NT2/D1 (cell line): ENCODE results near the gene CEBPZ.

Experiments
- DNase-seq: peaks from one replicate; pipeline ENCODE4 v3.0.0-alpha.2; 2011; ENCODE audit warnings: low read depth, low spot score
- H3K27me3 ChIP-seq: 2 replicates; pipeline ENCODE4 v1.6.0; 2011; ENCODE audit warnings: mild to moderate bottlenecking; ENCODE audit not compliant: insufficient read length, insufficient read depth
- H3K36me3 ChIP-seq: 2 replicates; pipeline ENCODE4 v1.6.1; 2011; ENCODE audit warnings: mild to moderate bottlenecking, low read length, mixed read lengths; ENCODE audit not compliant: insufficient read depth, insufficient read length
- H3K4me1 ChIP-seq: 2 replicates; pipeline ENCODE4 v1.5.1; 2011; ENCODE audit not compliant: insufficient read depth, insufficient read length
- H3K4me3 ChIP-seq: 2 replicates; pipeline ENCODE4 v1.5.1; 2011; ENCODE audit warnings: low read depth; ENCODE audit not compliant: insufficient read length
- H3K9ac ChIP-seq: 2 replicates; pipeline ENCODE4 v1.6.0; 2011; ENCODE audit warnings: low read depth; ENCODE audit not compliant: insufficient read length
- H3K9me3 ChIP-seq: 2 replicates; pipeline ENCODE4 v1.5.1; 2011; ENCODE audit warnings: mild to moderate bottlenecking, low read length; ENCODE audit not compliant: insufficient read depth
- SUZ12 ChIP-seq: IDR thresholded peaks from 2 replicates; pipeline ENCODE4 v1.6.1; 2011; ENCODE audit not compliant: insufficient read length, insufficient read depth; ENCODE audit errors: extremely low read depth
- YY1 ChIP-seq: IDR thresholded peaks from 2 replicates; pipeline ENCODE4 v1.6.1; 2011; ENCODE audit not compliant: insufficient read length, insufficient read depth
- ZNF274 ChIP-seq: IDR thresholded peaks from 2 replicates; pipeline ENCODE4 v1.6.1; 2011; ENCODE audit warnings: mild to moderate bottlenecking, low read depth, low read length

CEBPZ gene

GRCh38 chr2:37263839-37264238, 32.4 kb upstream of the CEBPZ start:
- Histone ChIP-seq H3K4me3 (no peak overlapping the region), H3K4me1 (no peaks in the 10 kb centered on the region), H3K9me3 (no peaks in the 10 kb centered on the region), H3K36me3 (peaks cover 33% of the 10 kb centered on the region), H3K27me3 (no peaks in the 10 kb centered on the region), H3K9ac (no peak overlapping the region)
- no peak for DNase-seq
- TF ChIP-seq YY1 (no peak), SUZ12 (no peak), ZNF274 (no peak)

GRCh38 chr2:37262522-37262921, 31.1 kb upstream of the CEBPZ start:
- TF ChIP-seq YY1 (no peak), ZNF274 (no peak), SUZ12 (no peak)
- Histone ChIP-seq H3K27me3 (no peaks in the 10 kb centered on the region), H3K4me3 (no peak overlapping the region), H3K4me1 (no peaks in the 10 kb centered on the region), H3K9ac (no peak overlapping the region), H3K9me3 (no peaks in the 10 kb centered on the region), H3K36me3 (peaks cover 31% of the 10 kb centered on the region)
- DNase-seq, result no peak

- no peaks in the 10 kb centered on the region for H3K27me3 ChIP-seq
- no peak overlapping the region for H3K9ac ChIP-seq
- DNase-seq, result no peak
- H3K4me3 ChIP-seq, result no peak overlapping the region
- TF ChIP-seq ZNF274, result no peak
- TF ChIP-seq SUZ12, result no peak
- TF ChIP-seq YY1, result no peak
- no peaks in the 10 kb centered on the region for H3K4me1 ChIP-seq
- no peaks in the 10 kb centered on the region for H3K9me3 ChIP-seq
- peaks cover 77% of the 10 kb centered on the region for H3K36me3 ChIP-seq
Measured at GRCh38 chr2:37250869-37251740, 19.7 kb upstream of the CEBPZ start.

GRCh38 chr2:37246205-37246604, 14.8 kb upstream of the CEBPZ start:
- Histone ChIP-seq H3K9me3 (no peaks in the 10 kb centered on the region), H3K4me3 (no peak overlapping the region), H3K36me3 (peaks cover 77% of the 10 kb centered on the region), H3K27me3 (no peaks in the 10 kb centered on the region), H3K9ac (no peak overlapping the region), H3K4me1 (no peaks in the 10 kb centered on the region)
- TF ChIP-seq ZNF274, result no peak
- no peak for TF ChIP-seq SUZ12
- DNase-seq, result no peak

- no peak overlapping the region for H3K9ac ChIP-seq
- no peaks in the 10 kb centered on the region for H3K9me3 ChIP-seq
- no peak overlapping the region for H3K4me3 ChIP-seq
- no peaks in the 10 kb centered on the region for H3K4me1 ChIP-seq
- TF ChIP-seq ZNF274 (no peak), YY1 (no peak), SUZ12 (no peak)
- no peak for DNase-seq
- H3K36me3 ChIP-seq, result peaks cover 76% of the 10 kb centered on the region
- H3K27me3 ChIP-seq, result no peaks in the 10 kb centered on the region
Measured at GRCh38 chr2:37244755-37245154, 13.4 kb upstream of the CEBPZ start.

- Histone ChIP-seq H3K4me3 (no peak overlapping the region), H3K4me1 (no peaks in the 10 kb centered on the region), H3K36me3 (peaks cover 73% of the 10 kb centered on the region), H3K9me3 (no peaks in the 10 kb centered on the region), H3K27me3 (no peaks in the 10 kb centered on the region), H3K9ac (no peak overlapping the region)
- TF ChIP-seq YY1, result no peak
- no peak for TF ChIP-seq SUZ12
- no peak for TF ChIP-seq ZNF274
- DNase-seq, result no peak
Measured at GRCh38 chr2:37244017-37244416, 12.6 kb upstream of the CEBPZ start.

- Histone ChIP-seq H3K27me3 (no peaks in the 10 kb centered on the region), H3K4me1 (no peaks in the 10 kb centered on the region), H3K9ac (no peak overlapping the region), H3K4me3 (no peak overlapping the region), H3K36me3 (peaks cover 69% of the 10 kb centered on the region), H3K9me3 (no peaks in the 10 kb centered on the region)
- DNase-seq, result no peak
- TF ChIP-seq ZNF274 (no peak), YY1 (no peak), SUZ12 (no peak)
Measured at GRCh38 chr2:37243435-37243834, 12.0 kb upstream of the CEBPZ start.
